SU-DHL-6 (cell line): ENCODE results near the gene AXDND1.

Experiments used
- H2AFZ ChIP-seq: fragments of 200-600 bp; sonication (generic); 2 replicates; pipeline ENCODE4 v1.6.1; 2014; ENCODE audit warnings: low read depth, mild to moderate bottlenecking, moderate library complexity, mixed read lengths, antibody characterized with exemption, low read length; ENCODE audit not compliant: severe bottlenecking
- H3F3A ChIP-seq: fragments of 200-600 bp; shearing (Covaris generic); 2 replicates; pipeline ENCODE4 v1.6.0; 2016; ENCODE audit warnings: antibody characterized with exemption, mild to moderate bottlenecking; ENCODE audit not compliant: insufficient read depth
- H3K27ac ChIP-seq: fragments of 200-600 bp; sonication (generic); 2 replicates; pipeline ENCODE4 v1.5.1; 2016; ENCODE audit warnings: low read depth, mild to moderate bottlenecking, low read length, moderate library complexity, mixed read lengths
- H3K27me3 ChIP-seq: fragments of 200-600 bp; sonication (generic), shearing (Covaris generic); 2 replicates; pipeline ENCODE4 v1.6.0; 2014; ENCODE audit warnings: mild to moderate bottlenecking, low read length
- H3K36me3 ChIP-seq: fragments of 200-600 bp; sonication (generic); 2 replicates; pipeline ENCODE4 v1.6.1; 2014; ENCODE audit warnings: mild to moderate bottlenecking, low read length, mixed read lengths
- H3K4me2 ChIP-seq: fragments of 300-600, 200-600 bp; shearing (Covaris generic), sonication (generic); 2 replicates; pipeline ENCODE4 v1.6.0; 2014; ENCODE audit warnings: low read length, low read depth, mild to moderate bottlenecking; ENCODE audit not compliant: poor library complexity, severe bottlenecking
- H3K4me3 ChIP-seq: fragments of 200-600 bp; sonication (generic); 2 replicates; pipeline ENCODE4 v1.5.1; 2014; ENCODE audit warnings: antibody characterized with exemption, low read length, mild to moderate bottlenecking, mixed read lengths; ENCODE audit not compliant: insufficient read depth, poor library complexity, severe bottlenecking
- H3K79me2 ChIP-seq: fragments of 200-600 bp; sonication (generic); 2 replicates; pipeline ENCODE4 v1.6.1; 2014; ENCODE audit warnings: mild to moderate bottlenecking, low read length, moderate library complexity; ENCODE audit not compliant: insufficient read depth
- H3K9ac ChIP-seq: fragments of 200-600 bp; sonication (generic); 2 replicates; pipeline ENCODE4 v1.7.0; 2014; ENCODE audit warnings: mild to moderate bottlenecking, low read length
- H3K9me2 ChIP-seq: fragments of 200-600 bp; sonication (generic); replicated peaks from 2 replicates; pipeline ENCODE4 v1.6.1; 2014; ENCODE audit warnings: low read length; ENCODE audit not compliant: insufficient read depth
- H3K9me3 ChIP-seq: fragments of 200-600 bp; sonication (generic); 2 replicates; pipeline ENCODE4 v1.6.1; 2014; ENCODE audit warnings: low read length, mixed read lengths; ENCODE audit not compliant: insufficient read depth
- H4K20me1 ChIP-seq: fragments of 200-600 bp; sonication (generic); 2 replicates; pipeline ENCODE4 v1.6.1; 2014; ENCODE audit warnings: low read depth, mild to moderate bottlenecking, antibody characterized with exemption, low read length, moderate library complexity, mixed read lengths
- CTCF ChIP-seq: fragments of 200-600 bp; sonication (generic); IDR thresholded peaks from one replicate; pipeline ENCODE4 v1.5.1; 2017; ENCODE audit warnings: antibody characterized with exemption, mild to moderate bottlenecking, low read length, moderate library complexity; ENCODE audit not compliant: insufficient read depth, poor library complexity, severe bottlenecking
- EZH2phosphoT487 ChIP-seq: fragments of 200-600 bp; sonication (generic), shearing (Covaris generic); conservative IDR thresholded peaks from 2 replicates; pipeline ENCODE4 v1.6.1; 2018; ENCODE audit warnings: mild to moderate bottlenecking, antibody characterized with exemption, low read length, moderate library complexity, mixed read lengths

AXDND1 gene

GRCh38 chr1:179474713-179475112 is 108.9 kb downstream of the AXDND1 start:
- Histone ChIP-seq H3K27me3 (no peaks in the 10 kb centered on the region), H3K9me2 (no peaks in the 10 kb centered on the region), H4K20me1 (no peaks in the 10 kb centered on the region), H3K79me2 (no peaks in the 10 kb centered on the region), H3F3A (no peaks in the 10 kb centered on the region), H3K4me2 (no peak overlapping the region), H3K27ac (no peak overlapping the region), H3K4me3 (no peak overlapping the region), H3K9ac (no peak overlapping the region), H3K36me3 (no peaks in the 10 kb centered on the region), H2AFZ (no peak overlapping the region), H3K9me3 (peaks cover 18% of the 10 kb centered on the region; the same call in 1 of the 2 replicates)
- TF ChIP-seq EZH2phosphoT487, result no peak
- TF ChIP-seq CTCF, result no peak

GRCh38 chr1:179476484-179476883 is 110.7 kb downstream of the AXDND1 start:
- H3K4me3 ChIP-seq, result no peak overlapping the region
- H3K36me3 ChIP-seq, result no peaks in the 10 kb centered on the region
- no peaks in the 10 kb centered on the region for H4K20me1 ChIP-seq
- H3K79me2 ChIP-seq, result no peaks in the 10 kb centered on the region
- no peak overlapping the region for H3K4me2 ChIP-seq
- no peaks in the 10 kb centered on the region for H3K27me3 ChIP-seq
- H3F3A ChIP-seq, result no peaks in the 10 kb centered on the region
- TF ChIP-seq EZH2phosphoT487, result no peak
- TF ChIP-seq CTCF, result no peak
- H3K27ac ChIP-seq, result no peak overlapping the region
- no peaks in the 10 kb centered on the region for H3K9me2 ChIP-seq
- no peak overlapping the region for H2AFZ ChIP-seq
- peaks cover 18% of the 10 kb centered on the region; the same call in 1 of the 2 replicates for H3K9me3 ChIP-seq
- no peak overlapping the region for H3K9ac ChIP-seq

GRCh38 chr1:179478370-179478769 is 112.6 kb downstream of the AXDND1 start:
- H3K4me2 ChIP-seq, result no peak overlapping the region
- no peaks in the 10 kb centered on the region for H3K27me3 ChIP-seq
- TF ChIP-seq CTCF, result no peak
- no peak for TF ChIP-seq EZH2phosphoT487
- H2AFZ ChIP-seq, result no peak overlapping the region
- peaks cover 18% of the 10 kb centered on the region; the same call in 1 of the 2 replicates for H3K9me3 ChIP-seq
- no peak overlapping the region for H3K27ac ChIP-seq
- no peak overlapping the region for H3K4me3 ChIP-seq
- no peaks in the 10 kb centered on the region for H3K36me3 ChIP-seq
- H3F3A ChIP-seq, result no peaks in the 10 kb centered on the region
- no peaks in the 10 kb centered on the region for H3K9me2 ChIP-seq
- H3K79me2 ChIP-seq, result no peaks in the 10 kb centered on the region
- no peaks in the 10 kb centered on the region for H4K20me1 ChIP-seq
- no peak overlapping the region for H3K9ac ChIP-seq

- Histone ChIP-seq H3K4me2 (no peak overlapping the region), H3K9me3 (no peaks in the 10 kb centered on the region), H3K9me2 (no peaks in the 10 kb centered on the region), H3K4me3 (no peak overlapping the region), H4K20me1 (no peaks in the 10 kb centered on the region), H2AFZ (no peak overlapping the region), H3K27me3 (no peaks in the 10 kb centered on the region), H3K79me2 (no peaks in the 10 kb centered on the region), H3F3A (no peaks in the 10 kb centered on the region), H3K27ac (no peak overlapping the region), H3K36me3 (no peaks in the 10 kb centered on the region), H3K9ac (no peak overlapping the region)
- no peak for TF ChIP-seq EZH2phosphoT487
- TF ChIP-seq CTCF, result no peak
Measured at GRCh38 chr1:179490611-179491010, 124.8 kb downstream of the AXDND1 start.
